ENCODE data around the gene PLA2G4C.
"Not testable (repeated sequence)": the region's sequence is repeated elsewhere in the genome, so short reads cannot be mapped to it uniquely, and the experiment has no call there.

Gene PLA2G4C

DNA sequence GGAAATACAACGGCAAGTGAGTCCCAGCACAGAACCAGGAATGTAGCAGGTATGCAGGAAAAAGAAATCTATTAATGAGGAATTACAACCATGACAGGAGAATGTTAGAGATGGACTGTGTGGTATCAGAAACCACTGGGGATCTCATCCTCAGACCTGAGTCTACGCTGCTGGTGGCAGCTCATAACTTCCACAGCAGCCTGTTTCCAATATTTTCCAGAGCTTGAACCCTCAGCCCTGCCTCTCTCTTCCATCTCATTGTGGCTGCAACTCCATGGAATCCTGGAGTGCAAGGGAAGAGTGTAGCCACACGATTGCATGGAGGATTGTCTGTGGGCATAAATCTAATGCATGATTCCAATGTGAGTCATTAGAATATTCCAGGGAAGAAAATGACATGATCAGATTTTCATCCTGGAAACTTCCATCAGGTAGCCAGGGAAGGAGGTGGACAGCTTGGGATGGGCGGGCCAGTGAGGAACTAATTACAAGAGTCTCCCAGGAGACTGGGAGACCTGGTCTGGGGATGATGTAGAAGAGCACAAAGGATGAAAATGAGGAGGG, 14.9 kb downstream of the PLA2G4C start:
- TF ChIP-seq, protein P1, sequence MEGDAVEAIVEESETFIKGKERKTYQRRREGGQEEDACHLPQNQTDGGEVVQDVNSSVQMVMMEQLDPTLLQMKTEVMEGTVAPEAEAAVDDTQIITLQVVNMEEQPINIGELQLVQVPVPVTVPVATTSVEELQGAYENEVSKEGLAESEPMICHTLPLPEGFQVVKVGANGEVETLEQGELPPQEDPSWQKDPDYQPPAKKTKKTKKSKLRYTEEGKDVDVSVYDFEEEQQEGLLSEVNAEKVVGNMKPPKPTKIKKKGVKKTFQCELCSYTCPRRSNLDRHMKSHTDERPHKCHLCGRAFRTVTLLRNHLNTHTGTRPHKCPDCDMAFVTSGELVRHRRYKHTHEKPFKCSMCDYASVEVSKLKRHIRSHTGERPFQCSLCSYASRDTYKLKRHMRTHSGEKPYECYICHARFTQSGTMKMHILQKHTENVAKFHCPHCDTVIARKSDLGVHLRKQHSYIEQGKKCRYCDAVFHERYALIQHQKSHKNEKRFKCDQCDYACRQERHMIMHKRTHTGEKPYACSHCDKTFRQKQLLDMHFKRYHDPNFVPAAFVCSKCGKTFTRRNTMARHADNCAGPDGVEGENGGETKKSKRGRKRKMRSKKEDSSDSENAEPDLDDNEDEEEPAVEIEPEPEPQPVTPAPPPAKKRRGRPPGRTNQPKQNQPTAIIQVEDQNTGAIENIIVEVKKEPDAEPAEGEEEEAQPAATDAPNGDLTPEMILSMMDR (IDR thresholded peaks at IDR 0.05; ENCODE audit: insufficient read depth, low read depth, low read length, missing control alignments): no peak
- no peak overlapping the region for H3K4me3 ChIP-seq (ENCODE audit: low read depth, low read length)
- DNase-seq (ENCODE audit: low read depth): no peak

DNA sequence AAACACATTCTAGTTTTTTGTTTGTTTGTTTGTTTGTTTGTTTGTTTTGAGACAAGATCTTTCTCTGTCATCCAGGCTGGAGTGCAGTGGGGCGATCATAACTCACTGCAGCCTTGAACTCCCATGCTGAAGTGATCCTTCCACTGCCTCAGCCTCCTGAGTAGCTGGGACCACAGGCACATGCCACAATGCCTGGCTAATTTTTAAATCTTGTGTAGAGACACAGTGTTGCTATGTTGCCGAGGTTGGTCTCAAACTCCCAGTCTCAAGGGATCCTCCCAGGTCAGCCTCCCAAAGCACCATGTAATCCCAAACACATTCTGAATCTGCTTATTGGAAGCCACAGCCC, 15.8 kb downstream of the PLA2G4C start:
- no peak overlapping the region for H3K4me3 ChIP-seq (ENCODE audit: low read depth, low read length)
- TF ChIP-seq, protein P1 (IDR thresholded peaks at IDR 0.05; ENCODE audit: insufficient read depth, low read depth, low read length, missing control alignments): no peak
- no peak for DNase-seq (ENCODE audit: low read depth)

DNA sequence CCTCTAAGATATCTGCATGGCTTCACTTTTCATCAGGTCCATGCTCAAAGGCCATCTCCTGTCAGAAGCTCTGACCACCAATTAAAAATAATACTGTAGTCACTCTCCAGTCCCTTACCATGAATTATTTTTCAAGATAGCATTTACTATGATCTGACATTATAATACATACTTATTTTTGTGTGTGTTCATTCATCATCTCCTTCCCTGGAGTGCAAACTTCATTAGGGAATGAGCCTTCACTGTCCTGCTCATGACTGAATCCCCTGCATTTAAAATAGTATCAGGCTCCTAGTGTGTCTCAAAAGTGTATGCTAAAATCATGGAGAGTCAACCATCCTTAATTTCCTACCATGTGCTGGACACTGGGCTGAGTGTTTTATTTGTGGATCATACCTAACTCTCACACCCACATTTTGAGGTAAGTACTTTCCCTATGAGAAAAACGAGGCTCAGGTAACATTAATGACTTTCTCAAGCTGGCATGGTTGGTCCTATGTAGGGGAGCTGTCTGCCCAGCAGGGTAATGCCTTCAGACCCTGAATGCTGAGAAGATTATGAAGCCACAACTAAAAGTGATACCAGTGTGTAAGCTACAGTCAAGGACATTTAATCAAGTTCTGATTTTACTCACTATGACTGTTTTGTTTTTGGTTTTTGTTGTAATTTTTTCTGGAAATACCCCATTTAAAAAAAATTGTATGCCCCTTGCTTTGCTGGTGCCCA, 16.3 kb downstream of the PLA2G4C start:
- TF ChIP-seq, protein P1 (IDR thresholded peaks at IDR 0.05; ENCODE audit: insufficient read depth, low read depth, low read length, missing control alignments): no peak
- peak; percentile 51 for DNase-seq (ENCODE audit: low read depth)
- no peak overlapping the region for H3K4me3 ChIP-seq (ENCODE audit: low read depth, low read length)

DNA sequence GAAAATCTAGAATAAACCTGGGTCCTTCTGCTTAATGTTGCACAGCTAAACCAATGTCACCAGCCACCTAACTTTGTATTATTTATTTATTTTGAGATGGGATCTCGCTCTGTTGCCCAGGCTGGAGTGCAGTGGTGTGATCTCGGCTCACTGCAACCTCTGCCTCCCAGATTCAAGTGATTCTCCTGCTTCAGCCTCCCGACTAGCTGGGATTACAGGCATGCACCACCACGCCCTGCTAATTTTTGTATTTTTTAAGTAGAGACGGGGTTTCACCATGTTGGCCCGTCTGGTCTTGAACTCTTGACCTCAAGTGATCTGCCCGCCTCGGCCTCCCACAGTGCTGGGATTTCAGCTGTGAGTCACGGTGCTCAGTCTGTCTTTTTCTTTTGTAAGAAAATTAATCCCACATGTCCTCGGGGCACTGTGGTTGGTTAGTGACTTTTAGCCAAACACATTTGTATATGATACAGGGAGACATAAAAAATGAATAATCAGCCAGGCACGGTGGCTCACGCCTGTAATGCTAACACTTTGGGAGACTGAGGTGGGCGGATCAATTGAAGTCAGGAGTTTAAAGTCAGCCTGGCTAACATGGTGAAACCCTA, 19.4 kb downstream of the PLA2G4C start:
- not testable (repeated sequence) for H3K4me3 ChIP-seq (ENCODE audit: low read depth, low read length); DNase-seq (ENCODE audit: low read depth)

DNA sequence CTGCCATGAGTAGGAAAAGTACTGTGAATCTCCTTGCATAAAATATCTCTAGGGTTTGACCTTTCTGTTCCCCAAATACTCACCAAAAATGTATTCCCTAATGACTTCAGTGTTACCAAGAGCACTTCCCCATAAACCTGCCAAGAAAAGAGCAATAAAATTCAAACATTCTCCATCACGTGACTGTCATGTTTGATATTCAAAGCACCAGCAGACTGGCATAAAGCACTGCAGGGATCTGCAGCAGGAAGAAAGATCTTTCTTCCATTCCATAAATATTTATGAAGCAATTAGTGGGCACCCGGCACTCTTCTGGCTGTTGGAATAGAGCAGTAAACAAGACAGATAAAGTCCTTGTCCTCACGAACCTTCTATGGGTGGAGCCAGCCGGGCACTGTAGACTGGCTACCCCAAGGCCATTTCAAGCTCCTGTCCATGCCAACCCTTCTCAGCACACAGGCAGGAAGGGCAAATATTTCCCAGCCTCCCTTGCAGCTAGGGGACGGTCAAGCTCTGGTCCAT, 20.3 kb downstream of the PLA2G4C start:
- no peak for DNase-seq (ENCODE audit: low read depth)
- TF ChIP-seq, protein P1 (IDR thresholded peaks at IDR 0.05; ENCODE audit: insufficient read depth, low read depth, low read length, missing control alignments): no peak

DNA sequence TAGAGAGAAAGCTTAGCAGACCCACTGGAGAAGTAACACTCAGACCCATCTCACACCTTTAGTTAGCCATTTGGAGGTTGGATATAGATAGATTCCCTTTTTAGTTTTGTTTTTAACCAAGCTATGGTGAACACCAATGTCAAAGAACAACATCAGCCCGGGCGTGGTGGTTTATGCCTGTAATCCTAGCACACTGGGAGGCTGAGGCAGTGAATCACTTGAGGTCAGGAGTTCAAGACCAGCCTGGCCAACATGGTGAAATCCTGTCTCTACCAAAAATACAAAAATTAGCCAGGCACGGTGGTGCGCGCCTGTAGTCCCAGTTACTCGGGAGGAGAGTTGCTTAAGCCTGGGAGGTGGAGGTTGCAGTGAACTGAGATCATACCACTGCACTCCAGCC, 21.6 kb downstream of the PLA2G4C start:
- not testable (repeated sequence) for DNase-seq (ENCODE audit: low read depth); H3K4me3 ChIP-seq (ENCODE audit: low read depth, low read length)

More for the DNA sequence above, 20.3 kb downstream of the PLA2G4C start:
- H3K4me3 ChIP-seq (ENCODE audit: low read depth, low read length): no peak overlapping the region

DNA sequence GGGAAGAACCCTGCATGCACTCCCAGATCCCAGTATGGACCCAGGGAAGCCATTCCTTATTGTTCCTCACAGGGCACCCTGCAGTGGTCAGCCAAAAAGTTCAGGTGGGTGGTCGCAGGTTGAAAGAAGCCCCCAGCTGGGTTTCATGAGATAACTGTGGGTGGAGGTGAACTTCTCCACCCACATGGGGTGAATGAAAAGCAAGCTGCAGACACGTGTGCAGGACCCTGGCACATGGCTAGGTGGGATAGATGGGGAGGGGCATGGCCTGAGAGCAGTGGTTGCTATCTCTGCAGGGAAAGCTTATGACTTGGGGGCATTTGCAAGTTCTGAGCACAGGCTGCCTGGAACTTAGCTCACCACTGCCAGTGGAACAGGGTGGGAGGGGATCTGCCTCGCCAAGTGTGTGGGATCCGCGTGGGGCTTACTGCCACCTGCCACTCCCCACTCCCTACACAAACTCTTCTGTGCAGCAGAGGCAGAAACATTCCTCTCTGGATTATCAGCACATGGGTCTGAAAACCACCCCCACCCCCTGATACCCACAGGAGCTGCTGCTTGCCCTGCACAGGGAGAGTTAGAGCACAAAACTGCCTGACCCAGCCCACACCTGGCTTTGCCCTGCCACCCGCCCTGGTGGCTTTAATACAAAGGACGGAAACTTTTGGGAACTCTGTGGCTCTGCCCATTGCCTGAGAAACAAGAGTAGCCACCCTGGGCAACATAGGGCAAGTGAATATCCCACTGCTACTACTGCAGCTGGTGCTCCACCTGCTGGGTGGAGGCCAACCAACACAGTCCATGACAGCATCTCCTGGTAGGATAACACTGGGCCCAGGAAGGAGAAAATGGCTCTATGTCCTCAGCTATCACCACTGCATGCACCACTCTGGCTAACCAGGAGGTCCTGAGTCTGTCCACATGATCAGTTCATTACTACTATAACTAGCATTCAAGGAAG, 24.4 kb downstream of the PLA2G4C start:
- TF ChIP-seq, protein P1 (IDR thresholded peaks at IDR 0.05; ENCODE audit: insufficient read depth, low read depth, low read length, missing control alignments): no peak
- no peak overlapping the region for H3K4me3 ChIP-seq (ENCODE audit: low read depth, low read length)
- DNase-seq (ENCODE audit: low read depth): no peak
